Uterus (tissue), 4 donors: ENCODE data around the gene CHAF1A. TPM values are rescaled to one million over a fixed set of nuclear protein-coding genes. Genes with fewer than 3 reads are reported as not detected.

Experiments
- DNase-seq, 2 donors: peaks; one replicate each; pipeline ENCODE4 v3.0.0-alpha.2; 2019 to 2020
- H3K27ac ChIP-seq, 2 donors: fragments of 200-600 bp; sonication (generic); 1 replicate in 1 of 2; 2 replicates in 1 of 2; pipeline ENCODE4 v1.5.1; 2016 to 2018
- H3K27me3 ChIP-seq, 2 donors: fragments of 200-600 bp; sonication (generic); one replicate each; pipeline ENCODE4 v1.5.1; 2018 to 2019; ENCODE audit warnings: control low read depth in 1 of 2
- H3K36me3 ChIP-seq, 2 donors: fragments of 200-600 bp; sonication (generic); one replicate each; pipeline ENCODE4 v1.5.1; 2019; ENCODE audit warnings: control low read depth in 1 of 2
- H3K4me1 ChIP-seq, 2 donors: fragments of 200-600 bp; sonication (generic); one replicate each; pipeline ENCODE4 v1.5.1; 2018 to 2019; ENCODE audit warnings: control low read depth in 1 of 2
- H3K4me3 ChIP-seq, 2 donors: fragments of 200-600 bp; sonication (generic); 1 replicate in 1 of 2; 2 replicates in 1 of 2; pipeline ENCODE4 v1.5.1; 2018 to 2019; ENCODE audit warnings: mild to moderate bottlenecking in 1 of 2
- H3K9me3 ChIP-seq, 2 donors: fragments of 200-600 bp; sonication (generic); one replicate each; pipeline ENCODE4 v1.5.1; 2019; ENCODE audit warnings: control low read depth in 1 of 2
- CTCF ChIP-seq, 4 experiments: fragments of 200-600 bp in 2 of 4; fragments of 450-650 bp in 2 of 4; sonication (generic) in 2 of 4; IDR thresholded peaks; one replicate each; pipeline ENCODE4 v1.5.1; 2016 to 2019; ENCODE audit warnings: antibody characterized with exemption in 4 of 4, mild to moderate bottlenecking in 2 of 4, moderate library complexity in 1 of 4
- POLR2A ChIP-seq, 2 donors: fragments of 450-650 bp; IDR thresholded peaks; one replicate each; pipeline ENCODE4 v1.6.1; 2016; ENCODE audit warnings: antibody characterized with exemption in 2 of 2, mild to moderate bottlenecking in 1 of 2, moderate library complexity in 1 of 2
- intact Hi-C: fragments of 100-400 bp; cut with DNase I; formaldehyde crosslinking; loops from one replicate; pipeline ENCODE4 v1.15.1; 2023; ENCODE audit warnings: low total_unique reads
- total RNA-seq, 4 donors: library from RNA; depleted of rRNA in 3 of 4; stranded (reverse); fragments of >200 nt in 3 of 4; gene quantifications; one replicate each; pipeline versions ENCODE4 v1.1.0 to v1.2.4, GENCODE V29; 2014 to 2023
- donor health status: DM: yes; HTN: yes; CAD: no.

The CHAF1A gene
- total RNA-seq, 4 donors from 2014 or later = 0.59 to 12.9 (median 8.0) TPM

GRCh38 chr19:4376028-4376670 lies 26.3 kb upstream of the CHAF1A start:
- Histone ChIP-seq H3K27me3 (no peaks in the 10 kb centered on the region), H3K4me1 (peaks cover 22 to 33% of the 10 kb centered on the region in 2 donors), H3K27ac (peak overlapping the region in 1 of 2 donors; percentile 84), H3K4me3 (no peak overlapping the region), H3K36me3 (no peaks in the 10 kb centered on the region), H3K9me3 (no peaks in the 10 kb centered on the region)
- TF ChIP-seq POLR2A (IDR thresholded peaks at IDR 0.05) (no peak), CTCF (IDR thresholded peaks at IDR 0.05) (no peak)
- intact Hi-C loops = no loop called here
- DNase-seq = no peak

DNA sequence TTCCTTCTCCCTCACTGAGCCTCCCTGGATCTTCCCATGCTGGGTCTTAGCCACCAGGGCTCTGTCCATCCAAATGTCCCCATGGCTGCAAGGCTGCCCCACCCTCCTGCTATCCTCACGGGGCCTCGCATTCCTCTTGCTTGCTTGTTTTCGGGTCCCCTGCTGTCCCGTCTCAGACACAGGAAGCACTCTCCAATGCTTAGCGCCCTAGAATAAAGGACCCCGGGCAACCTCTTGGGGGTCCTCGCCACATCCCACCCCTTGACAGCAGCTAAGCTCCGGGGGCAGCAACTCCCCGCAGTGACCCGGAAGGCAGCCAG lies 25.8 kb upstream of the CHAF1A start:
- H3K36me3 ChIP-seq = no peaks in the 10 kb centered on the region
- no peak overlapping the region for H3K4me3 ChIP-seq
- peaks cover 22 to 33% of the 10 kb centered on the region in 2 donors for H3K4me1 ChIP-seq
- H3K27ac ChIP-seq = peak overlapping the region in 1 of 2 donors; percentile 84
- no peaks in the 10 kb centered on the region for H3K27me3 ChIP-seq
- no peak for TF ChIP-seq POLR2A (IDR thresholded peaks at IDR 0.05)
- no peak for TF ChIP-seq CTCF (IDR thresholded peaks at IDR 0.05)
- intact Hi-C loops = no loop called here
- H3K9me3 ChIP-seq = no peaks in the 10 kb centered on the region
- DNase-seq = no peak

GRCh38 chr19:4376991-4377781 lies 25.3 kb upstream of the CHAF1A start:
- Histone ChIP-seq H3K27me3 (no peaks in the 10 kb centered on the region), H3K4me1 (peaks cover 22 to 33% of the 10 kb centered on the region in 2 donors), H3K9me3 (no peaks in the 10 kb centered on the region), H3K4me3 (no peak overlapping the region), H3K36me3 (no peaks in the 10 kb centered on the region), H3K27ac (peak overlapping the region in 1 of 2 donors; percentile 84)
- intact Hi-C loops = no loop called here
- peak in 1 of 2 donors; percentile 18 for DNase-seq
- no peak for TF ChIP-seq POLR2A (IDR thresholded peaks at IDR 0.05)
- TF ChIP-seq CTCF (IDR thresholded peaks at IDR 0.05) = no peak

GRCh38 chr19:4378886-4379285 lies 23.6 kb upstream of the CHAF1A start:
- no peaks in the 10 kb centered on the region for H3K27me3 ChIP-seq
- H3K36me3 ChIP-seq = no peaks in the 10 kb centered on the region
- no peak for DNase-seq
- H3K9me3 ChIP-seq = no peaks in the 10 kb centered on the region
- intact Hi-C loops = no loop called here
- H3K4me1 ChIP-seq = peaks cover 20 to 27% of the 10 kb centered on the region in 2 donors
- H3K27ac ChIP-seq = no peak overlapping the region
- TF ChIP-seq POLR2A (IDR thresholded peaks at IDR 0.05) = no peak
- TF ChIP-seq CTCF (IDR thresholded peaks at IDR 0.05) = no peak
- no peak overlapping the region for H3K4me3 ChIP-seq
